Stomach (tissue), 9 donors: ENCODE results near the gene CCDC141. TPM values are rescaled to one million over a fixed set of nuclear protein-coding genes. Genes with fewer than 3 reads are reported as not detected.

Experiments
- DNase-seq, 2 donors: peaks; one replicate each; pipeline versions ENCODE4 v3.0.0 to v3.0.0-alpha.2; 2013 to 2019
- H3K27ac ChIP-seq, 5 donors: fragments of 200-600 bp in 4 of 5; sonication (generic) in 4 of 5; one replicate each; pipeline ENCODE4 v1.5.1; 2013 to 2019; ENCODE audit warnings: mild to moderate bottlenecking in 1 of 5, moderate library complexity in 1 of 5
- H3K27me3 ChIP-seq, 3 donors: fragments of 200-600 bp; sonication (generic); one replicate each; pipeline ENCODE4 v1.5.1; 2017 to 2019; ENCODE audit warnings: mixed run types in 1 of 3
- H3K36me3 ChIP-seq, 4 donors: fragments of 200-600 bp; sonication (generic); 1 replicate in 3 of 4; 2 replicates in 1 of 4; pipeline ENCODE4 v1.5.1; 2016 to 2019
- H3K4me1 ChIP-seq, 4 donors: fragments of 200-600 bp; sonication (generic); one replicate each; pipeline ENCODE4 v1.5.1; 2016 to 2019
- H3K4me3 ChIP-seq, 4 donors: fragments of 200-600 bp; sonication (generic) in 3 of 4; one replicate each; pipeline ENCODE4 v1.5.1; 2016 to 2019; ENCODE audit warnings: mild to moderate bottlenecking in 1 of 4
- H3K9me3 ChIP-seq, 4 donors: fragments of 200-600 bp; sonication (generic); one replicate each; pipeline ENCODE4 v1.5.1; 2016 to 2019
- CTCF ChIP-seq, 7 experiments: fragments of 450-650 bp in 4 of 7; fragments of 200-600 bp in 3 of 7; sonication (generic) in 3 of 7; IDR thresholded peaks; one replicate each; pipeline ENCODE4 v1.5.1; 2016 to 2019; ENCODE audit warnings: antibody characterized with exemption in 7 of 7, control low read depth in 2 of 7, mild to moderate bottlenecking in 1 of 7
- EP300 ChIP-seq: sonication (generic); formaldehyde crosslinking; IDR thresholded peaks from one replicate; pipeline ENCODE4 v1.6.1; 2017; ENCODE audit warnings: antibody characterized with exemption
- POLR2A ChIP-seq, 4 donors: fragments of 450-650 bp; IDR thresholded peaks; one replicate each; pipeline ENCODE4 v1.6.1; 2016; ENCODE audit warnings: antibody characterized with exemption in 4 of 4, control low read depth in 2 of 4, mild to moderate bottlenecking in 1 of 4, moderate library complexity in 1 of 4
- POLR2AphosphoS5 ChIP-seq, 3 donors: sonication (generic); formaldehyde crosslinking; IDR thresholded peaks; one replicate each; pipeline ENCODE4 v1.6.1; 2016; ENCODE audit warnings: antibody characterized with exemption in 3 of 3
- WGBS, 5 donors: extraction: QIAGEN DNeasy Blood & Tissue Kit in 3 of 5; methylation state at CpG; one replicate each; pipeline versions ENCODE4 v1.1.5 to v1.1.7; 2013 to 2018; 5-methylcytosine and 5-hydroxymethylcytosine counted together
- intact Hi-C: fragments of 100-400 bp; cut with DNase I; formaldehyde crosslinking; loops from one replicate; pipeline ENCODE4 v1.15.1; 2023; ENCODE audit warnings: low total_unique reads
- polyA plus RNA-seq, 3 donors: library from polyadenylated mRNA; stranded (reverse); fragments of 200-250 nt; gene quantifications; one replicate each; pipeline ENCODE4 v1.2.3, GENCODE V29; 2013
- total RNA-seq, 5 donors: library from RNA; depleted of rRNA; stranded (reverse); fragments of >200 nt; gene quantifications; one replicate each; pipeline versions ENCODE4 v1.1.0 to v1.2.3, GENCODE V29; 2014 to 2016
- donor health status: healthy with polysubstance abuse.
- donor health status: Bipolar disorder and iron deficiency.
- donor health status: healthy.

Gene CCDC141
- total and polyA plus RNA-seq, 8 donors: 0.10 to 12.5 (median 1.2) TPM; not detected in 1

GRCh38 chr2:178980815-178981214, 69.1 kb downstream of the CCDC141 start:
- H3K27me3 ChIP-seq: no peaks in the 10 kb centered on the region
- no peak overlapping the region for H3K27ac ChIP-seq
- 90 to 94% (median 91%) methylated on average over 2 of the region's 2 CpGs for WGBS, 5 donors
- H3K4me1 ChIP-seq: no peaks in the 10 kb centered on the region
- intact Hi-C loops: no loop called here
- no peak for DNase-seq
- H3K9me3 ChIP-seq: no peaks in the 10 kb centered on the region
- H3K4me3 ChIP-seq: no peak overlapping the region
- TF ChIP-seq POLR2AphosphoS5 (IDR thresholded peaks at IDR 0.05) (no peak), CTCF (IDR thresholded peaks at IDR 0.05) (no peak), POLR2A (IDR thresholded peaks at IDR 0.05) (no peak), EP300 (no peak)
- no peaks in the 10 kb centered on the region for H3K36me3 ChIP-seq

- no peak for DNase-seq
- 45 to 80% (median 75%) methylated on average over 2 of the region's 2 CpGs for WGBS, 5 donors
- H3K36me3 ChIP-seq: no peaks in the 10 kb centered on the region
- H3K27ac ChIP-seq: no peak overlapping the region
- TF ChIP-seq CTCF (IDR thresholded peaks at IDR 0.05) (no peak), EP300 (no peak), POLR2AphosphoS5 (IDR thresholded peaks at IDR 0.05) (no peak), POLR2A (IDR thresholded peaks at IDR 0.05) (no peak)
- no peaks in the 10 kb centered on the region for H3K27me3 ChIP-seq
- intact Hi-C loops: no loop called here
- no peaks in the 10 kb centered on the region for H3K4me1 ChIP-seq
- no peak overlapping the region for H3K4me3 ChIP-seq
- no peaks in the 10 kb centered on the region for H3K9me3 ChIP-seq
Measured at GRCh38 chr2:178978667-178979066, 71.3 kb downstream of the CCDC141 start.

DNA sequence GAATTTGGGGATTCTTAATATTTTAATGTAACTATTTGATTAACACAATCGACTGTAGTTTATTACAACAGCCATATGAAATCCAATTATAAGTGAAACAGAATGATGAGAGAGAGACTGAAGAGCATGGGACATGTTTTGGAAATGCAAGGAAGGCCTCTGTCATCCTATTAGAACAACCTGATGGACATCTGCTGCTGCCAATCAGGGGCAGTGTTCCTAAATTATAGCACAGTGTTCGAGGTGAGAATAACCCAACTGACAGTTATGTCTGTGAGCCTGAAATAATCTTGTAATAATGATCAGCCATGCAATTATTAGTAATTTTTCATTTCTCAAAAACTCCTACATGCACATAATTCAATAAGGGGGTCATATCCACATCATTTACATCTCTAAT, 73.6 kb downstream of the CCDC141 start:
- H3K4me3 ChIP-seq: no peak overlapping the region
- DNase-seq: no peak
- 81 to 90% (median 89%) methylated on average over 2 of the region's 2 CpGs for WGBS, 5 donors
- H3K36me3 ChIP-seq: no peaks in the 10 kb centered on the region
- no peaks in the 10 kb centered on the region for H3K27me3 ChIP-seq
- intact Hi-C loops: no loop called here
- H3K4me1 ChIP-seq: no peaks in the 10 kb centered on the region
- no peaks in the 10 kb centered on the region for H3K9me3 ChIP-seq
- H3K27ac ChIP-seq: no peak overlapping the region
- no peak for TF ChIP-seq POLR2AphosphoS5 (IDR thresholded peaks at IDR 0.05)
- TF ChIP-seq EP300: no peak
- no peak for TF ChIP-seq POLR2A (IDR thresholded peaks at IDR 0.05)
- no peak for TF ChIP-seq CTCF (IDR thresholded peaks at IDR 0.05)

- no peaks in the 10 kb centered on the region for H3K9me3 ChIP-seq
- H3K4me1 ChIP-seq: no peaks in the 10 kb centered on the region
- DNase-seq: no peak
- H3K4me3 ChIP-seq: no peak overlapping the region
- H3K27me3 ChIP-seq: no peaks in the 10 kb centered on the region
- 85 to 92% (median 90%) methylated on average over 4 of the region's 4 CpGs for WGBS, 5 donors
- intact Hi-C loops: no loop called here
- TF ChIP-seq EP300 (no peak), POLR2A (IDR thresholded peaks at IDR 0.05) (no peak), POLR2AphosphoS5 (IDR thresholded peaks at IDR 0.05) (no peak), CTCF (IDR thresholded peaks at IDR 0.05) (no peak)
- H3K27ac ChIP-seq: no peak overlapping the region
- no peaks in the 10 kb centered on the region for H3K36me3 ChIP-seq
Measured at GRCh38 chr2:178962805-178963433, 87.0 kb downstream of the CCDC141 start.
